Mucosa of rectum (tissue), 2 donors: ENCODE results near the gene HELZ.
"Not testable (repeated sequence)": the region's sequence is repeated elsewhere in the genome, so short reads cannot be mapped to it uniquely, and the experiment has no call there.

ENCODE experiments used
- H3K27ac ChIP-seq, 2 donors: one replicate each; pipeline ENCODE4 v1.7.0; 2013; ENCODE audit warnings: inconsistent platforms in 2 of 2, low read depth in 2 of 2, low read length in 2 of 2
- H3K27me3 ChIP-seq, 2 donors: one replicate each; pipeline ENCODE4 v1.7.0; 2013; ENCODE audit warnings: low read length in 2 of 2; ENCODE audit not compliant: control insufficient read depth in 2 of 2, insufficient read depth in 2 of 2
- H3K36me3 ChIP-seq, 2 donors: one replicate each; pipeline ENCODE4 v1.7.0; 2013; ENCODE audit warnings: low read length in 2 of 2; ENCODE audit not compliant: control insufficient read depth in 2 of 2, insufficient read depth in 2 of 2
- H3K4me1 ChIP-seq, 2 donors: one replicate each; pipeline ENCODE4 v1.7.0; 2013; ENCODE audit warnings: low read length in 2 of 2, mild to moderate bottlenecking in 1 of 2; ENCODE audit not compliant: control insufficient read depth in 2 of 2, insufficient read depth in 2 of 2
- H3K4me3 ChIP-seq, 2 donors: one replicate each; pipeline ENCODE4 v1.7.0; 2013; ENCODE audit warnings: low read length in 2 of 2
- H3K9ac ChIP-seq, 2 donors: one replicate each; pipeline ENCODE4 v1.7.0; 2013; ENCODE audit warnings: low read length in 2 of 2, low read depth in 1 of 2, mild to moderate bottlenecking in 1 of 2
- H3K9me3 ChIP-seq, 2 donors: one replicate each; pipeline ENCODE4 v1.7.0; 2013; ENCODE audit warnings: low read length in 2 of 2; ENCODE audit not compliant: control insufficient read depth in 2 of 2
- donor health status: healthy.
- donor health status: Normal muscosa, but diverticular disease.

The HELZ gene, protein sequence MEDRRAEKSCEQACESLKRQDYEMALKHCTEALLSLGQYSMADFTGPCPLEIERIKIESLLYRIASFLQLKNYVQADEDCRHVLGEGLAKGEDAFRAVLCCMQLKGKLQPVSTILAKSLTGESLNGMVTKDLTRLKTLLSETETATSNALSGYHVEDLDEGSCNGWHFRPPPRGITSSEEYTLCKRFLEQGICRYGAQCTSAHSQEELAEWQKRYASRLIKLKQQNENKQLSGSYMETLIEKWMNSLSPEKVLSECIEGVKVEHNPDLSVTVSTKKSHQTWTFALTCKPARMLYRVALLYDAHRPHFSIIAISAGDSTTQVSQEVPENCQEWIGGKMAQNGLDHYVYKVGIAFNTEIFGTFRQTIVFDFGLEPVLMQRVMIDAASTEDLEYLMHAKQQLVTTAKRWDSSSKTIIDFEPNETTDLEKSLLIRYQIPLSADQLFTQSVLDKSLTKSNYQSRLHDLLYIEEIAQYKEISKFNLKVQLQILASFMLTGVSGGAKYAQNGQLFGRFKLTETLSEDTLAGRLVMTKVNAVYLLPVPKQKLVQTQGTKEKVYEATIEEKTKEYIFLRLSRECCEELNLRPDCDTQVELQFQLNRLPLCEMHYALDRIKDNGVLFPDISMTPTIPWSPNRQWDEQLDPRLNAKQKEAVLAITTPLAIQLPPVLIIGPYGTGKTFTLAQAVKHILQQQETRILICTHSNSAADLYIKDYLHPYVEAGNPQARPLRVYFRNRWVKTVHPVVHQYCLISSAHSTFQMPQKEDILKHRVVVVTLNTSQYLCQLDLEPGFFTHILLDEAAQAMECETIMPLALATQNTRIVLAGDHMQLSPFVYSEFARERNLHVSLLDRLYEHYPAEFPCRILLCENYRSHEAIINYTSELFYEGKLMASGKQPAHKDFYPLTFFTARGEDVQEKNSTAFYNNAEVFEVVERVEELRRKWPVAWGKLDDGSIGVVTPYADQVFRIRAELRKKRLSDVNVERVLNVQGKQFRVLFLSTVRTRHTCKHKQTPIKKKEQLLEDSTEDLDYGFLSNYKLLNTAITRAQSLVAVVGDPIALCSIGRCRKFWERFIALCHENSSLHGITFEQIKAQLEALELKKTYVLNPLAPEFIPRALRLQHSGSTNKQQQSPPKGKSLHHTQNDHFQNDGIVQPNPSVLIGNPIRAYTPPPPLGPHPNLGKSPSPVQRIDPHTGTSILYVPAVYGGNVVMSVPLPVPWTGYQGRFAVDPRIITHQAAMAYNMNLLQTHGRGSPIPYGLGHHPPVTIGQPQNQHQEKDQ (N-terminal part only)

GRCh38 chr17:67245073-67245693 is at the start of gene HELZ:
Gene HELZ, minus strand, starts transcription at chr17:67245196. Its CDS starts 26,392 bp downstream, at chr17:67218804.
- Histone ChIP-seq H3K4me3 (peak within 1 kb of the TSS; percentile 83 to 86), H3K4me1 (peaks cover 15 to 23% of the 10 kb centered on the region in 2 donors), H3K36me3 (peaks cover 3 to 4% of the 10 kb centered on the region in 2 donors), H3K27ac (peak within 1 kb of the TSS; percentile 74 to 79), H3K27me3 (no peaks in the 10 kb centered on the region), H3K9ac (peak within 1 kb of the TSS; percentile 78 to 84), H3K9me3 (no peaks in the 10 kb centered on the region)

- Histone ChIP-seq H3K4me1 (peaks cover 0 to 3% of the 10 kb centered on the region in 2 donors), H3K9ac (no peak overlapping the region), H3K9me3 (no peaks in the 10 kb centered on the region), H3K4me3 (no peak overlapping the region), H3K27ac (no peak overlapping the region), H3K27me3 (no peaks in the 10 kb centered on the region), H3K36me3 (no peaks in the 10 kb centered on the region)
These were observed 48.5 kb upstream of the HELZ start for GRCh38 chr17:67293251-67294203.

DNA sequence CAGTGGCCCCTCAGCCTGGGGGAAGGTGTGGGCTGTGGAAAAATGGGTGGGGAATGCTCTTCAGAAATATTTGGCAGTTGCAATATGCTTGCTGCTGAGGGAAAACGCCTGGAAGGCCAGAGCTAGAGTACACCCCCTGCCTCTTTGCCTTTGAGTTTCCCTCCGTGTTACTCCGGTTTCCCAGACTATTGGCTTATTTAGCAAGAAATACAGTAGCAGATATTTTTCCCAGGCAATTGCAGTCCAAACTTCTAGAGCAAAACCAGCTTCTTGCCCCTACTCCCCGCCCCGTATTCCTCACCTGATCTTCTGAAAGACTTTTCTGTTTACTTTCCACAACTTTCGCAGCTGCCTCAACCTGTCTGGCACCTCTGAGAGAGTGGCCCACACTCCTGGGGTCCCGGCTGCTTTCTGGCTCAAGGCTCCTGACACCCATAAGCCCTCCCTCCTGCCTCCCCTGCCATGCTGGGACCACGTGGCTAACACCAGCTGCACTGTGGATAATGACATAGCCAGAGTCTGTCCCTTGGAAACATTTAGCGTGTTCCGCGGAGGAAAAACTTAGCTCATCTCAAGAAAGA is 45.8 kb upstream of the HELZ start:
- no peak overlapping the region for H3K9ac ChIP-seq
- H3K27ac ChIP-seq: no peak overlapping the region
- no peaks in the 10 kb centered on the region for H3K9me3 ChIP-seq
- no peaks in the 10 kb centered on the region for H3K27me3 ChIP-seq
- peaks cover 0 to 3% of the 10 kb centered on the region in 2 donors for H3K4me1 ChIP-seq
- no peaks in the 10 kb centered on the region for H3K36me3 ChIP-seq
- no peak overlapping the region for H3K4me3 ChIP-seq

- H3K27me3 ChIP-seq: no peaks in the 10 kb centered on the region
- peaks cover 0 to 3% of the 10 kb centered on the region in 2 donors for H3K4me1 ChIP-seq
- H3K36me3 ChIP-seq: no peaks in the 10 kb centered on the region
- H3K9me3 ChIP-seq: no peaks in the 10 kb centered on the region
- no peak overlapping the region for H3K4me3 ChIP-seq
- no peak overlapping the region for H3K27ac ChIP-seq
- no peak overlapping the region for H3K9ac ChIP-seq
These were observed 45.2 kb upstream of the HELZ start for GRCh38 chr17:67290244-67290643.

- peak overlapping the region in 1 of 2 donors; percentile 1 for H3K4me3 ChIP-seq
- no peaks in the 10 kb centered on the region for H3K36me3 ChIP-seq
- H3K27ac ChIP-seq: no peak overlapping the region
- H3K9ac ChIP-seq: no peak overlapping the region
- H3K9me3 ChIP-seq: no peaks in the 10 kb centered on the region
- H3K27me3 ChIP-seq: no peaks in the 10 kb centered on the region
- peaks cover 0 to 3% of the 10 kb centered on the region in 2 donors for H3K4me1 ChIP-seq
These were observed 44.3 kb upstream of the HELZ start for GRCh38 chr17:67289181-67289876.

GRCh38 chr17:67286826-67287225 is 41.8 kb upstream of the HELZ start:
- not testable (repeated sequence) for H3K9ac ChIP-seq, H3K27ac ChIP-seq, H3K36me3 ChIP-seq, H3K9me3 ChIP-seq, H3K4me3 ChIP-seq, H3K4me1 ChIP-seq, H3K27me3 ChIP-seq

- Histone ChIP-seq H3K4me3 (no peak overlapping the region), H3K27me3 (no peaks in the 10 kb centered on the region), H3K9ac (no peak overlapping the region), H3K9me3 (no peaks in the 10 kb centered on the region), H3K27ac (no peak overlapping the region), H3K36me3 (no peaks in the 10 kb centered on the region), H3K4me1 (peaks cover 0 to 3% of the 10 kb centered on the region in 2 donors)
These were observed 40.4 kb upstream of the HELZ start for GRCh38 chr17:67285360-67285759.

GRCh38 chr17:67283731-67284516 is 38.9 kb upstream of the HELZ start:
- Histone ChIP-seq H3K9ac (no peak overlapping the region), H3K36me3 (no peaks in the 10 kb centered on the region), H3K4me3 (no peak overlapping the region)

More at GRCh38 chr17:67283731-67284516, 38.9 kb upstream of the HELZ start:
- no peaks in the 10 kb centered on the region for H3K27me3 ChIP-seq
- no peaks in the 10 kb centered on the region for H3K4me1 ChIP-seq
- H3K9me3 ChIP-seq: no peaks in the 10 kb centered on the region
- no peak overlapping the region for H3K27ac ChIP-seq
